Natural killer cell (primary cell): Measurements from ENCODE around the gene DNAJC15. TPM values are rescaled to one million over a fixed set of nuclear protein-coding genes. Genes with fewer than 3 reads are reported as not detected.

Source experiments
- ATAC-seq, 3 donors: fragments of 150-1000 bp in 2 of 3; fragments of 200-7000 bp in 1 of 3; cut with Tn5 transposase; 1 replicate in 1 of 3; 2 replicates in 2 of 3; pipeline ENCODE4 v1.10.0; 2021; ENCODE audit warnings: mild to moderate bottlenecking in 2 of 3, moderate library complexity in 2 of 3
- DNase-seq, 2 donors: peaks; one replicate each; pipeline versions ENCODE4 v3.0.0 to v3.0.0-alpha.2; 2013 to 2021; ENCODE audit warnings: mixed read lengths in 1 of 2
- H3K27ac ChIP-seq: one replicate; pipeline ENCODE4 v1.5.1; 2013; ENCODE audit warnings: mild to moderate bottlenecking, low read length
- H3K27me3 ChIP-seq: one replicate; pipeline ENCODE4 v1.6.1; 2013; ENCODE audit warnings: low read length; ENCODE audit not compliant: control insufficient read depth, insufficient read depth
- H3K36me3 ChIP-seq: one replicate; pipeline ENCODE4 v1.6.1; 2013; ENCODE audit warnings: low read length; ENCODE audit not compliant: control insufficient read depth, insufficient read depth
- H3K4me1 ChIP-seq: one replicate; pipeline ENCODE4 v1.6.1; 2013; ENCODE audit warnings: low read length; ENCODE audit not compliant: control insufficient read depth, insufficient read depth
- H3K4me3 ChIP-seq: one replicate; pipeline ENCODE4 v1.5.1; 2013; ENCODE audit warnings: low read length
- H3K9me3 ChIP-seq: one replicate; pipeline ENCODE4 v1.6.1; 2013; ENCODE audit warnings: low read length; ENCODE audit not compliant: control insufficient read depth, insufficient read depth
- H3K27ac Mint-ChIP-seq, 2 donors: one replicate each; pipeline ENCODE4 v1.8.0; 2022; ENCODE audit warnings: mild to moderate bottlenecking in 2 of 2, mixed read lengths in 2 of 2, moderate library complexity in 1 of 2
- H3K27me3 Mint-ChIP-seq, 2 donors: one replicate each; pipeline ENCODE4 v1.8.0; 2022; ENCODE audit warnings: low read depth in 2 of 2, mixed read lengths in 2 of 2
- H3K36me3 Mint-ChIP-seq: one replicate; pipeline ENCODE4 v1.8.0; 2022; ENCODE audit warnings: mixed read lengths
- H3K4me1 Mint-ChIP-seq, 2 donors: one replicate each; pipeline ENCODE4 v1.8.0; 2022; ENCODE audit warnings: mixed read lengths in 2 of 2
- H3K4me3 Mint-ChIP-seq: one replicate; pipeline ENCODE4 v1.8.0; 2022; ENCODE audit warnings: mild to moderate bottlenecking, moderate library complexity, mixed read lengths
- H3K9me3 Mint-ChIP-seq, 2 donors: one replicate each; pipeline ENCODE4 v1.8.0; 2022; ENCODE audit warnings: mixed read lengths in 2 of 2
- WGBS: methylation state at CpG from one replicate; pipeline ENCODE4 v1.1.7; 2013; ENCODE audit warnings: missing lambda C conversion rate; ENCODE audit not compliant: insufficient coverage; 5-methylcytosine and 5-hydroxymethylcytosine counted together
- intact Hi-C: fragments of 100-400 bp; cut with micrococcal nuclease; formaldehyde crosslinking; loops from one replicate; pipeline ENCODE4 v1.14.2; 2022
- total RNA-seq, 4 donors: library from RNA; stranded (reverse); fragments of 120-200 nt in 1 of 4; gene quantifications; one replicate each; pipeline versions ENCODE4 v1.2.3 to v1.2.4, GENCODE V29; 2013 to 2022
- TF ChIP-seq, protein P1 (sequence below): fragments of 200-600 bp; IDR thresholded peaks from one replicate; pipeline ENCODE4 v1.8.0; 2022; ENCODE audit warnings: antibody characterized with exemption

DNAJC15 gene
- total RNA-seq, 3 donors from 2014 or later (not counting 1 experiment from before 2014, with no cell fraction given) = 7.7 to 10.0 (median 8.3) TPM

- Histone ChIP-seq H3K36me3 (no peaks in the 10 kb centered on the region), H3K27me3 (no peaks in the 10 kb centered on the region), H3K9me3 (no peaks in the 10 kb centered on the region), H3K27ac (no peak overlapping the region), H3K4me1 (peaks cover 2% of the 10 kb centered on the region), H3K4me3 (no peak overlapping the region)
- no peak for DNase-seq
- WGBS = 86% methylated on average over 5 of the region's 5 CpGs
- no peak overlapping the region for H3K27ac Mint-ChIP-seq
- TF ChIP-seq, protein P1, sequence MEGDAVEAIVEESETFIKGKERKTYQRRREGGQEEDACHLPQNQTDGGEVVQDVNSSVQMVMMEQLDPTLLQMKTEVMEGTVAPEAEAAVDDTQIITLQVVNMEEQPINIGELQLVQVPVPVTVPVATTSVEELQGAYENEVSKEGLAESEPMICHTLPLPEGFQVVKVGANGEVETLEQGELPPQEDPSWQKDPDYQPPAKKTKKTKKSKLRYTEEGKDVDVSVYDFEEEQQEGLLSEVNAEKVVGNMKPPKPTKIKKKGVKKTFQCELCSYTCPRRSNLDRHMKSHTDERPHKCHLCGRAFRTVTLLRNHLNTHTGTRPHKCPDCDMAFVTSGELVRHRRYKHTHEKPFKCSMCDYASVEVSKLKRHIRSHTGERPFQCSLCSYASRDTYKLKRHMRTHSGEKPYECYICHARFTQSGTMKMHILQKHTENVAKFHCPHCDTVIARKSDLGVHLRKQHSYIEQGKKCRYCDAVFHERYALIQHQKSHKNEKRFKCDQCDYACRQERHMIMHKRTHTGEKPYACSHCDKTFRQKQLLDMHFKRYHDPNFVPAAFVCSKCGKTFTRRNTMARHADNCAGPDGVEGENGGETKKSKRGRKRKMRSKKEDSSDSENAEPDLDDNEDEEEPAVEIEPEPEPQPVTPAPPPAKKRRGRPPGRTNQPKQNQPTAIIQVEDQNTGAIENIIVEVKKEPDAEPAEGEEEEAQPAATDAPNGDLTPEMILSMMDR = no peak
- no peaks in the 10 kb centered on the region for H3K9me3 Mint-ChIP-seq
- H3K36me3 Mint-ChIP-seq = no peaks in the 10 kb centered on the region
- H3K4me3 Mint-ChIP-seq = no peak overlapping the region
- H3K27me3 Mint-ChIP-seq = peaks cover 6 to 8% of the 10 kb centered on the region in 2 donors
- peaks cover 7 to 8% of the 10 kb centered on the region in 2 donors for H3K4me1 Mint-ChIP-seq
- ATAC-seq = no peak
- intact Hi-C loops = no loop called here
These were observed 109.5 kb downstream of the DNAJC15 start for GRCh38 chr13:43132911-43133310.

GRCh38 chr13:43133792-43134191, 110.4 kb downstream of the DNAJC15 start:
- ATAC-seq = no peak
- intact Hi-C loops = no loop called here
- TF ChIP-seq, protein P1 = no peak
- Mint-ChIP-seq H3K27me3 (peaks cover 12 to 13% of the 10 kb centered on the region in 2 donors), H3K36me3 (no peaks in the 10 kb centered on the region), H3K9me3 (no peaks in the 10 kb centered on the region), H3K27ac (no peak overlapping the region), H3K4me1 (no peaks in the 10 kb centered on the region), H3K4me3 (no peak overlapping the region)
- no peaks in the 10 kb centered on the region for H3K36me3 ChIP-seq
- no peak overlapping the region for H3K27ac ChIP-seq
- H3K9me3 ChIP-seq = no peaks in the 10 kb centered on the region
- H3K27me3 ChIP-seq = no peaks in the 10 kb centered on the region
- no peaks in the 10 kb centered on the region for H3K4me1 ChIP-seq
- no peak overlapping the region for H3K4me3 ChIP-seq
- 93% methylated on average over 3 of the region's 4 CpGs for WGBS
- DNase-seq = no peak

GRCh38 chr13:43134868-43135267, 111.5 kb downstream of the DNAJC15 start:
- DNase-seq = no peak
- H3K27me3 Mint-ChIP-seq = peaks cover 12 to 16% of the 10 kb centered on the region in 2 donors
- Histone ChIP-seq H3K27ac (no peak overlapping the region), H3K27me3 (no peaks in the 10 kb centered on the region), H3K36me3 (no peaks in the 10 kb centered on the region), H3K4me1 (no peaks in the 10 kb centered on the region), H3K4me3 (no peak overlapping the region), H3K9me3 (no peaks in the 10 kb centered on the region)
- H3K36me3 Mint-ChIP-seq = no peaks in the 10 kb centered on the region
- no peak overlapping the region for H3K4me3 Mint-ChIP-seq
- intact Hi-C loops = no loop called here
- WGBS = 87% methylated on average over 6 of the region's 7 CpGs
- no peaks in the 10 kb centered on the region for H3K4me1 Mint-ChIP-seq
- H3K27ac Mint-ChIP-seq = no peak overlapping the region
- no peaks in the 10 kb centered on the region for H3K9me3 Mint-ChIP-seq
- no peak for ATAC-seq
- TF ChIP-seq, protein P1 = no peak

- no peak overlapping the region for H3K4me3 ChIP-seq
- Mint-ChIP-seq H3K4me1 (no peaks in the 10 kb centered on the region), H3K27me3 (peaks cover 12 to 18% of the 10 kb centered on the region in 2 donors), H3K9me3 (no peaks in the 10 kb centered on the region), H3K36me3 (no peaks in the 10 kb centered on the region), H3K27ac (no peak overlapping the region), H3K4me3 (no peak overlapping the region)
- no peak overlapping the region for H3K27ac ChIP-seq
- TF ChIP-seq, protein P1 = no peak
- WGBS = 89% methylated on average over 5 of the region's 5 CpGs
- intact Hi-C loops = no loop called here
- H3K4me1 ChIP-seq = no peaks in the 10 kb centered on the region
- H3K9me3 ChIP-seq = no peaks in the 10 kb centered on the region
- DNase-seq (no peak), ATAC-seq (no peak)
- H3K27me3 ChIP-seq = no peaks in the 10 kb centered on the region
- no peaks in the 10 kb centered on the region for H3K36me3 ChIP-seq
These were observed 112.1 kb downstream of the DNAJC15 start for GRCh38 chr13:43135516-43135915.
